ENCODE measurements around the gene HSD11B1L. TPM values are rescaled to one million over a fixed set of nuclear protein-coding genes. Genes with fewer than 3 reads are reported as not detected.

The HSD11B1L gene
- total and polyA plus RNA-seq, 2 donors (not counting 3 experiments of a cell fraction or from before 2014, with no cell fraction given): 4.4 to 9.1 TPM

GRCh38 chr19:5673752-5674151 is 7.1 kb upstream of the HSD11B1L start:
- Histone ChIP-seq H3K9me1 (replicated peaks; ENCODE audit: control insufficient read depth, extremely low read depth, insufficient read depth, low read length) (no peaks in the 10 kb centered on the region), H3K4me1 (ENCODE audit: control insufficient read depth, extremely low read depth, insufficient read depth, low read length) (no peaks in the 10 kb centered on the region), H3K4me2 (ENCODE audit: insufficient read depth, low read length) (no peak overlapping the region), H3K9ac (replicated peaks; ENCODE audit: extremely low read depth, insufficient read depth, low read length) (no peak overlapping the region), H3K79me2 (ENCODE audit: control insufficient read depth, insufficient read depth, low read length) (no peaks in the 10 kb centered on the region), H3K27ac (ENCODE audit: insufficient read depth, low read depth, low read length) (no peak overlapping the region), H3K27me3 (ENCODE audit: control insufficient read depth in 2 of 2, insufficient read depth in 2 of 2, low read length in 2 of 2) (no peaks in the 10 kb centered on the region), H3K9me3 (replicated peaks; ENCODE audit: control insufficient read depth, insufficient read depth, low read length) (no peaks in the 10 kb centered on the region), H4K20me1 (replicated peaks; ENCODE audit: control insufficient read depth, extremely low read depth, insufficient read depth, low read length) (no peaks in the 10 kb centered on the region), H3K36me3 (ENCODE audit: control insufficient read depth in 2 of 2, extremely low read depth in 1 of 2, insufficient read depth in 2 of 2, low read length in 2 of 2) (peaks cover 2 to 20% of the 10 kb centered on the region in 2 experiments), H3K4me3 (replicated peaks in 1 of 3; ENCODE audit: insufficient read depth in 1 of 3, low read depth in 1 of 3, low read length in 3 of 3) (no peak overlapping the region), H2AFZ (ENCODE audit: low read depth, low read length) (no peak overlapping the region)
- ChIA-PET POLR2A (no interaction called here), CTCF (no interaction called here)
- intact Hi-C loops (cut with micrococcal nuclease): no loop called here
- FAIRE-seq (no peak), DNase-seq (ENCODE audit: low read depth, low spot score) (no peak)
- BruUV-seq (replicated peaks): no TSS peak
- TF ChIP-seq MYC (IDR thresholded peaks at IDR 0.05; ENCODE audit: low read depth, low read length) (no peak), POLR2AphosphoS5 (IDR thresholded peaks at IDR 0.05; ENCODE audit: insufficient read depth, low read depth, low read length) (no peak), JUN (IDR thresholded peaks at IDR 0.05; ENCODE audit: borderline replicate concordance, insufficient read depth, insufficient read length, low read depth) (no peak), GATA2 (IDR thresholded peaks at IDR 0.05; ENCODE audit: insufficient read depth, insufficient read length, low read depth, low read length) (no peak), EZH2 (IDR thresholded peaks at IDR 0.05; ENCODE audit: borderline replicate concordance, low read depth, low read length, severe bottlenecking) (no peak), POLR2A (IDR thresholded peaks at IDR 0.05; ENCODE audit: low read depth, low read length) (no peak), FOS (IDR thresholded peaks at IDR 0.05; ENCODE audit: borderline replicate concordance, insufficient read depth, low read length) (no peak)
- TF ChIP-seq, protein P1, sequence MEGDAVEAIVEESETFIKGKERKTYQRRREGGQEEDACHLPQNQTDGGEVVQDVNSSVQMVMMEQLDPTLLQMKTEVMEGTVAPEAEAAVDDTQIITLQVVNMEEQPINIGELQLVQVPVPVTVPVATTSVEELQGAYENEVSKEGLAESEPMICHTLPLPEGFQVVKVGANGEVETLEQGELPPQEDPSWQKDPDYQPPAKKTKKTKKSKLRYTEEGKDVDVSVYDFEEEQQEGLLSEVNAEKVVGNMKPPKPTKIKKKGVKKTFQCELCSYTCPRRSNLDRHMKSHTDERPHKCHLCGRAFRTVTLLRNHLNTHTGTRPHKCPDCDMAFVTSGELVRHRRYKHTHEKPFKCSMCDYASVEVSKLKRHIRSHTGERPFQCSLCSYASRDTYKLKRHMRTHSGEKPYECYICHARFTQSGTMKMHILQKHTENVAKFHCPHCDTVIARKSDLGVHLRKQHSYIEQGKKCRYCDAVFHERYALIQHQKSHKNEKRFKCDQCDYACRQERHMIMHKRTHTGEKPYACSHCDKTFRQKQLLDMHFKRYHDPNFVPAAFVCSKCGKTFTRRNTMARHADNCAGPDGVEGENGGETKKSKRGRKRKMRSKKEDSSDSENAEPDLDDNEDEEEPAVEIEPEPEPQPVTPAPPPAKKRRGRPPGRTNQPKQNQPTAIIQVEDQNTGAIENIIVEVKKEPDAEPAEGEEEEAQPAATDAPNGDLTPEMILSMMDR (IDR thresholded peaks at IDR 0.05; ENCODE audit: extremely low read depth in 1 of 2, insufficient read depth in 1 of 2, low read depth in 1 of 2, low read length in 2 of 2): no peak
- TF ChIP-seq, protein P2, sequence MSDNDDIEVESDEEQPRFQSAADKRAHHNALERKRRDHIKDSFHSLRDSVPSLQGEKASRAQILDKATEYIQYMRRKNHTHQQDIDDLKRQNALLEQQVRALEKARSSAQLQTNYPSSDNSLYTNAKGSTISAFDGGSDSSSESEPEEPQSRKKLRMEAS (IDR thresholded peaks at IDR 0.05; ENCODE audit: insufficient read depth, insufficient read length): no peak
- dilution Hi-C loops (cut with MboI; ENCODE audit: extremely low pct_ligation_motif_present, low sequenced_read_pairs): no loop called here

All from endothelial cell of umbilical vein (primary cell).